Endothelial cell (in vitro differentiated cells): Measurements from ENCODE around the gene NINJ1. TPM values are rescaled to one million over a fixed set of nuclear protein-coding genes. Genes with fewer than 3 reads are reported as not detected.

Experiments used
- DNase-seq: peaks from one replicate; pipeline ENCODE4 v3.0.0; 2021; ENCODE audit warnings: low spot score
- H3K27ac Mint-ChIP-seq: one replicate; pipeline ENCODE4 v1.8.0; 2021; ENCODE audit warnings: mixed read lengths, inconsistent platforms; ENCODE audit not compliant: unreplicated experiment
- H3K27me3 Mint-ChIP-seq: one replicate; pipeline ENCODE4 v1.8.0; 2021; ENCODE audit warnings: mild to moderate bottlenecking, moderate library complexity, mixed read lengths, inconsistent platforms; ENCODE audit not compliant: unreplicated experiment
- H3K36me3 Mint-ChIP-seq: one replicate; pipeline ENCODE4 v1.8.0; 2021; ENCODE audit warnings: mild to moderate bottlenecking, low read depth, mixed read lengths, inconsistent platforms; ENCODE audit not compliant: unreplicated experiment
- H3K4me1 Mint-ChIP-seq: one replicate; pipeline ENCODE4 v1.8.0; 2021; ENCODE audit warnings: mild to moderate bottlenecking, mixed read lengths, inconsistent platforms; ENCODE audit not compliant: unreplicated experiment
- H3K4me3 Mint-ChIP-seq: one replicate; pipeline ENCODE4 v1.8.0; 2021; ENCODE audit warnings: mild to moderate bottlenecking, mixed read lengths, inconsistent platforms; ENCODE audit not compliant: unreplicated experiment
- H3K9me3 Mint-ChIP-seq: one replicate; pipeline ENCODE4 v1.8.0; 2021; ENCODE audit warnings: mixed read lengths, inconsistent platforms; ENCODE audit not compliant: unreplicated experiment
- CTCF ChIP-seq: fragments of 200-600 bp; sonication (generic); IDR thresholded peaks from one replicate; pipeline ENCODE4 v1.5.0; 2021; ENCODE audit warnings: antibody characterized with exemption; ENCODE audit not compliant: unreplicated experiment
- total RNA-seq: library from RNA; stranded (reverse); fragmentation: NEBNext Ultra II Directional; extraction: Animal tissue kit (Norgen Biotek cat#: 25700); gene quantifications from one replicate; pipeline ENCODE4 v1.2.1, GENCODE V29; 2021; ENCODE audit not compliant: unreplicated experiment

Gene NINJ1
- total RNA-seq, 1 donor from 2014 or later = 34.2 TPM

DNA sequence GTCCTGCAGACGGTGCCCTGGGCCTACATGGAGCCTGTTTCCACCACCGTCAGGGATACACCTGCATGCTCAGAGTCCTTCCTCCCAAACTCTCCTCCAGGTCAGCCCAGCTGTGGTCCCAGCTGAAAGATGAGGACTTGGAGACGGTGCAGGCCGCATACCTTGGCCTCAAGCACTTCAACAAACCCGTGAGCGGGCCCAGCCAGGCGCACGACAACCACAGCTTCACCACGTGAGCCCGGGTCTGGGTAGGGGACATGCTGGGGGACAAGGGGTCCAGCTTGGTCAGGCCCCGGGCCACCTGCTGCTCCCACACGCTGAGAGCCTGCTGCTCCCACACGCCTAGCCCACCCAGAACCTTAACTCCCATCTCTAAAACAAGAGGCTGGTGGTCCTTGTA is 54.7 kb downstream of the NINJ1 start:
- no peak for TF ChIP-seq CTCF
- Mint-ChIP-seq H3K36me3 (no peaks in the 10 kb centered on the region), H3K27ac (no peak overlapping the region), H3K27me3 (peaks cover 1% of the 10 kb centered on the region), H3K4me3 (no peak overlapping the region), H3K4me1 (no peaks in the 10 kb centered on the region), H3K9me3 (no peaks in the 10 kb centered on the region)
- DNase-seq = no peak

GRCh38 chr9:93077811-93078210 is 56.2 kb downstream of the NINJ1 start:
- H3K9me3 Mint-ChIP-seq = no peaks in the 10 kb centered on the region
- DNase-seq = no peak
- H3K27me3 Mint-ChIP-seq = no peaks in the 10 kb centered on the region
- H3K27ac Mint-ChIP-seq = no peak overlapping the region
- no peak overlapping the region for H3K4me3 Mint-ChIP-seq
- H3K36me3 Mint-ChIP-seq = no peaks in the 10 kb centered on the region
- TF ChIP-seq CTCF = no peak
- H3K4me1 Mint-ChIP-seq = no peaks in the 10 kb centered on the region

DNA sequence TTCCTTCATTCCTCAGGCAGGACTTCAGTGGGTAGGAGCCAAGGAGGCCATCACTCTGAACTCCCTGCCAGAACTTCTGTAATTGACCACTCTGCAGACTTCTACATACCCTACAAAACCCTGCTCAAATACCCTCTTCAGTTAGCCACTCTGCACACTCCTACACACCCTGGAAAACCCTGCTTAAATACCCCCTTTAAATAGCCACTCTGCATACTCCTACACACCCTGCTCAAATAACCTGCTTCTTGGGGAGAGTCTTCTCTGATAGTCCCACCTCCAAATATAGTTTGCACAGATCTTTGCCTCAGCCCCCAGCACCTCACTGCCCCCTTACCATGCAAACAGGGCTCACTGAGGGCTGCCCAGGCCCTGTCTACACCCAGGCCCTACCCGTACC is 56.7 kb downstream of the NINJ1 start:
- H3K4me3 Mint-ChIP-seq = no peak overlapping the region

DNA sequence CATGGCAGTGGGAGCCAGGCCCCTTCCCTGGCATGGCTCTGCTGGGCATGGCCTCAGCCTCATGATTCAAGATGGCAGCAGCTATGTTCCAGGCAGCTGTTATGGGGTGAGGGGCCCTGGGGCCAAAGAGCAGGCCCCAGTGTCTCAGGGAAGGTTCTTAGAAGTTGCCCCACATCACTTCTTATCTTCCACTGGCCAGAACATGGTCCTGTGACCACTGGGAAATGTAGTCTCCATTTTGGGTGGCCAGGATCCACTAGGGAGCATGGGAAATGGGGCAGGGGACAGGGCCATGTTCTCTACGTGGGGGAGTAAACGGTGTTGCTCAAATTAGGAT is 57.3 kb downstream of the NINJ1 start:
- H3K36me3 Mint-ChIP-seq = no peaks in the 10 kb centered on the region
- no peaks in the 10 kb centered on the region for H3K9me3 Mint-ChIP-seq
- DNase-seq = no peak
- H3K4me3 Mint-ChIP-seq = no peak overlapping the region
- no peaks in the 10 kb centered on the region for H3K4me1 Mint-ChIP-seq
- H3K27ac Mint-ChIP-seq = no peak overlapping the region
- H3K27me3 Mint-ChIP-seq = no peaks in the 10 kb centered on the region
- no peak for TF ChIP-seq CTCF

More for the DNA sequence above, 56.7 kb downstream of the NINJ1 start:
- no peak for DNase-seq
- Mint-ChIP-seq H3K36me3 (no peaks in the 10 kb centered on the region), H3K4me1 (no peaks in the 10 kb centered on the region), H3K9me3 (no peaks in the 10 kb centered on the region), H3K27ac (no peak overlapping the region), H3K27me3 (no peaks in the 10 kb centered on the region)
- TF ChIP-seq CTCF = no peak

GRCh38 chr9:93076101-93076791 is 57.8 kb downstream of the NINJ1 start:
- no peaks in the 10 kb centered on the region for H3K27me3 Mint-ChIP-seq
- no peak for DNase-seq
- H3K4me3 Mint-ChIP-seq = no peak overlapping the region
- no peaks in the 10 kb centered on the region for H3K4me1 Mint-ChIP-seq
- H3K27ac Mint-ChIP-seq = no peak overlapping the region
- TF ChIP-seq CTCF = no peak
- H3K36me3 Mint-ChIP-seq = no peaks in the 10 kb centered on the region
- no peaks in the 10 kb centered on the region for H3K9me3 Mint-ChIP-seq
